ENCODE data around the gene CCL23.
"Not testable (repeated sequence)": the region's sequence is repeated elsewhere in the genome, so short reads cannot be mapped to it uniquely, and the experiment has no call there.

The CCL23 gene

DNA sequence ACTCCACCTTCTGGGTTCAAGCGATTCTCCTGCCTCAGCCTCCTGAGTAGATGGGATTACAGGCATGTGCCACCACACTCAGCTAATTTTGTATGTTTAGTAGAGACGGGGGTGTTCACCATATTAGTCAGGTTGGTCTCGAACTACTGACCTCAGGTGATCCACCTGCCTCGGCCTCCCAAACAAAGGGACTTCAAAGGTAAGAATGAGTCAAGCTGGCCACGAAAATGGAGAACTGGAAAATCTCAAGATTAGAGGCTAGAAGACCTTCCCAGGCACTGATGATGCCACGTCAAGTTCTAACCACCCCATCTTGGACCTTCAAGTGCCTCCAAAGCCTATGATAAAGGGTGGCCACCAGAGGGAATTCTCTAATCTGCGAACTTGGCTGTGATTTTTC lies 15.1 kb downstream of the CCL23 start:
- DNase-seq (ENCODE audit: low read depth) = no peak

GRCh38 chr17:36001862-36002603 lies 15.7 kb downstream of the CCL23 start:
- no peak for DNase-seq (ENCODE audit: low read depth)

- no peak for DNase-seq (ENCODE audit: low read depth)
Measured at GRCh38 chr17:36001110-36001771, 16.5 kb downstream of the CCL23 start, which contains the start of gene CCL15. Gene CCL15, minus strand, starts transcription at chr17:36001553. Its CDS starts 61 bp downstream, at chr17:36001492.

DNA sequence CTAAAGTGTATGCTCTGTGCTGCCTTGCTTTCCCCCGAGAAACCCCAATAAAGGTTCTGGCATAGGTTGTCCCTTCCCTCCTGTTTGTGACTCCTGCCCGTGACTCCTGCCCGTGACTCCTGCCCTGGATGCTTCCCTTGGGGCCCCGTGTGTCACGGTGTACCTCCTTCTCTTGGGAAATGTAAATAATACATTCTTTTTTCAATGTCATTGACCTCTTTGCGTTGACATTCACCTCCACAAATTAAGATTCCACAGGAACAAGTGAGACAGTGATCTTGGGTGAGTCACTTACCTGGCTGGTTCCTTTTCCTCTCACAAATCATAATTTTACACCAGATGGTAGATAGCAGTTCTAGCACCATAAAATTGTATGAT lies 17.1 kb downstream of the CCL23 start:
- no peak for DNase-seq (ENCODE audit: low read depth)

DNA sequence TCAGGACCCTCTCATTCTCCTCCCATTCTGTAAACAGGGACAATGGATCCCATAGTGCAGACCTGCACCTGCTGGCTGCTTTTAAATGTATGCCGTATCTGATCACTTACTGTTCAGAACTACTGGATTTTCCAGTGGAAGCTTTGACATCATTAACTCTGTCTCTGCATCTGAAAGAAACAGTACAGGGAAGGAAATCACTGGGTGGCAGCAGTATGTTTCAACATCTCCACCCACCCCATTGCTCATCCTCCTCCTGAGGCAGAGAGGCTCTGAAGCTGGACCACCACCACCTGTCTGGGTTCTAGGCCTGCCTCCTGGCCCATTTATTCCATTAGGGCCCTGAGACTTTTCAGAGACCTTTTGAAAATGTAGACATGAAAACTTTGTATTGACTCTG lies 19.0 kb downstream of the CCL23 start:
- DNase-seq (ENCODE audit: low read depth) = no peak

- DNase-seq (ENCODE audit: low read depth) = no peak
Measured at GRCh38 chr17:35998018-35998545, 19.7 kb downstream of the CCL23 start.

GRCh38 chr17:35995346-35995745 lies 22.4 kb downstream of the CCL23 start:
- not testable (repeated sequence) for DNase-seq (ENCODE audit: low read depth)

DNA sequence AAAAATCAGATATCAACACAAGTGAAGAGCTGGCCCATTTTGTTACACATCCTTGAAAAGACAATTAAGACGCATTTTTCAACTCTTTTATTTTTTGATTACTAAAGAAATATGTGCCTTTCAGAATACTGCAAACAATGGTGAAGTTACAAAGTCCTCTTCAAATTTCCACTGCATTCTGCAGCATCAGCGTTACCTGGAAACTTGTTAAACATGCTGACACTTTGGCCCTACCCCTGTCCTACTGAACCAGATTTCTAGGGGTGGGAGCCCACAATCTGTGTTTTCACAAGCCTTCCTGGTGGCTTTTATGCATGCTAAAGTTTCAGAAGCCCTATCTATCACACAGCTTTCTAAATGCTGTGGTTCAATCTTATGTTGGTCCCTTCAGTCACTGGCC lies 26.7 kb downstream of the CCL23 start:
- DNase-seq (ENCODE audit: low read depth) = no peak

- no peak for DNase-seq (ENCODE audit: low read depth)
Measured at GRCh38 chr17:35988164-35988563, 29.6 kb downstream of the CCL23 start.

DNA sequence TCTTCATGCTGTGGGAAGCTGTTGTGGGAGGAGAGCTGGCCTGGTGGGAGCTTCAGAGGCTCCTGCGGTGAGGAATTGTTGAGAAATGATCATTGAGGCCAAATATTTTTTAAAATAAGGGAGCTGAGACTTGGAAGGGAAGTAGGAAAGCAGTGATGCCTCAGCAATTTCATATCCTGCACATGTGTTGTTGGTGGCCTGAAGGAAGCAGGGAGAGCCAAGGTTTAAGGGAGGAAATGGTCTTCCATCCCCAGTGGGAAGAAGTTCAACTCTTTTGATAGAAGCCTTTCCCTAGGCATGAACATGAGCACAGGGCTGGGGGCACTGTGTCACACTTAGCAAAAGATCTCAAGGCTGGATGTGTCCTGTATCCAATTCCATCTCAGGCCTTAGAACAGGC lies 31.1 kb downstream of the CCL23 start, which contains the start of gene CCL14:
TSS of gene CCL14 (minus strand) at position 87 of the 400 bp plus-strand sequence. CDS start at position 7, 80 bp downstream.
- no peak for DNase-seq (ENCODE audit: low read depth)

DNA sequence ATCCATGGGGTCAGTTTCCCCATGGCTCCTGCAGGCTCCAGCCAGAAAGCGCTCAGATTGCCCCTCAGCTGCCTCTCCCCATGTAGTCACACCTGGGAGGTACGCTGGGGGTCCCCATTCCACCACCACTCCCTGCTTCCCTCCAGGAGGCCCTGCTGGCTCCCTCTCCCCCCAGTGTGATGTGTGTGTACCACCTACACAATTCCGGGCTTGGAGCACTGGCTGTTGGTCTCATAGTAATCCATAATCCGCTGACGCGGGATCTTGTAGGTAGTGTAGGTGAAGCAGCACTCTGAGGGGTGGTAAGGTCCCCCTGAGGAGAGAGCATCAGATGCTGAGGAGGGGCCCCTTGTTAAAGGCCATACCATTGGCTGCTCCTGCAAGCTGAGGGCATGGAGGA lies 33.6 kb downstream of the CCL23 start:
- DNase-seq (ENCODE audit: low read depth) = no peak

GRCh38 chr17:35982409-35983191 lies 35.2 kb downstream of the CCL23 start:
- no peak for DNase-seq (ENCODE audit: low read depth)

GRCh38 chr17:35981908-35982330 lies 35.9 kb downstream of the CCL23 start:
- no peak for DNase-seq (ENCODE audit: low read depth)

DNA sequence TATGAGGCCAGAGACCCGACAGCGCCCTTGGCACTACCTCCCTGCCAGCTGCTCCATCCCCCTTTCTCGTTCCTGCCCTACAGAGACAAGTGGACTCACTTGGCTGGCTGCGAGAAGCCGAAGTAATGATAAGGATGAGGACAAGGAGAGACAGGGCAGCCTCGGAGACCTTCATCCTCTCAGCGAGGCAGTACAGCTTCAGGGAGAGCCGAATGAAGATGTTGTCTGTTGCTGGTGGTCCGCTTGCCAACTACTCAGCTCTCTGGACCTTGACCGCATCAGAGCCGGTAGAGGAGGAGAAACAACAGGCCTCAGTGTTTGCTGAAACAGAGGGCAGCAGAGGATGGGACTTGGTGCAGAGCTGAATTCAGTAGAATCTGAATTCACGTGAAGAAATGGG lies 36.5 kb downstream of the CCL23 start, which contains the start of gene CCL16:
TSS of gene CCL16 (minus strand) at position 252 of the 400 bp plus-strand sequence. CDS start at position 175, 77 bp downstream.
- no peak for DNase-seq (ENCODE audit: low read depth)

DNA sequence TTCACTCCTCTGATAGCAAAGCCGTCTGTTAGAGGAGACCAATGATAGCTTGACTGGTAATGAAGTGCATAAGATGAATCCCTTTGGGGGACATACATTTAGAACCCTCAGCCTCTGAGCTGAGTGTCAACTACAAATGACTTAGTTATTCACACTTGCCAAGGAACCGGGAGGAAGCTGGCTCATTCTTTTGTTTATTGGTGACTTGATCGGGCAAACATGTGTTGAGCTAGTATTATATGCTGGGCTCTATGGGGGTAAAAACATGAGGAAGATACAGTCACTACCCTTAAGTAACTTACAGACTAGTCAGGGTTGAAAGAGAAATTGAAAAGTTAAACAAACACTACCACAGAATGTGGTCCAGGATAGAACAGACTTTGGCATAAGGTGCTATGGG lies 39.4 kb downstream of the CCL23 start:
- no peak for DNase-seq (ENCODE audit: low read depth)

GRCh38 chr17:35977509-35977908 lies 40.3 kb downstream of the CCL23 start:
- DNase-seq (ENCODE audit: low read depth) = no peak

DNA sequence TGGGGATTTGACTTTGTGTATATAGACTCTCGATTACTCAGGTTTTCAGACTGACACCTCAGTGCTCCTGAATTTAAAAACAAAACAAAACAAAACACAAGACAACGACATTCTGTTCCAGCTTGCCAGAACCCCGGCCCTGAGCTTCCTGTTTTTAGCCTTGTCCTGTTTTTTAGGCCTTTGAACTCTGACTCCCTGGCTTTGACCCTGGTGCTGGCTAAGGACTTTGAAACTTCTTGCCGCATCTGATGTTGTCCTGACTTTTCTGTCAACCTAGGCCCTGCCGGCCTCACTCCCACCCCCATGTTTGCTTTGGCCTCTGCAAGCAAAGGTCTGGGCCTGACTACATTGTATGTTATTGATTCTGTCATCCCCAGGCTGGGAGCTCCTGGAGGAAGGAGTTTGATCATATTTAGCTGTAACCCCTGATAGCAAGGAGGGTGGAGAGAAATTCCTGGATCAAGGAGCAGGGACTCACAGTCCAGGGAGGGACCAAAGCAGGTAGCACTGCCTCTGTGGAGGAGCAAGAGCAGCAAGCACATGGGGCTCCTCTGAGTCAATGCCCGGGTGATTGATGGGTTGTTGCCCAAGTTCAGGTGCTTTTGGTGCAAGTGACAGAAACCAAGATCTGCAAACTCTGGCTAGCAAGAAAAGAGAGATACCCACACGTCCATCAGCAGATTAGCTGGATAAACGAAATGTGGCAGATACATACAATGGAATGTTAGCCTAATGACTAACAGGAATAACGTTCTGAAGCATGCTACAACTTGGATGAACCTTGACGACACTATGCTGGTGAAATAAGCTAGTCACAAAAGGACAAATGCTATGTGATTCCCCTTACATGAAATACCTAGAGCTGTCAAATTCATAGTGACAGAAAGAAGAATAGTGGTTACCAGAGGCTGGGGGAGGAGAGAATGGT lies 44.2 kb downstream of the CCL23 start:
- no peak for DNase-seq (ENCODE audit: low read depth)

DNA sequence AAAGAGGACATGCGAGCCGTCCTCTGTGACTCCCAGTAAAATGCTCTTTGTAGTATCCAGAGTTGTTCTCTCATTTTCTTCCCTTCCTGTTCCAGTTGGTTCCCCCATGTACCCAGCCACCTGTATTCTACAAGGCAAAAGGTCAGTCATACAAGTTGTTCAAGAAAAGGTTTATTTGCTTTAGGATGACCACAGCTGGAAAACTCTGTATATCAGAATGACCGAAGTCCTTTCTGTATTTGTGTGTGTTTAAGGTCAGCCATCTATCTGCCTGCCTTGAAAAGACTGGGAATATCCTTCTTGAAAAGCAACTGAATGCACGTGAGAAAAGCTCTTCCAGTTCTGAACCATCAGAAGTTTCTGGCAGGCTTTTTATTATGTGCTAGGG lies 44.8 kb downstream of the CCL23 start:
- no peak for DNase-seq (ENCODE audit: low read depth)

DNA sequence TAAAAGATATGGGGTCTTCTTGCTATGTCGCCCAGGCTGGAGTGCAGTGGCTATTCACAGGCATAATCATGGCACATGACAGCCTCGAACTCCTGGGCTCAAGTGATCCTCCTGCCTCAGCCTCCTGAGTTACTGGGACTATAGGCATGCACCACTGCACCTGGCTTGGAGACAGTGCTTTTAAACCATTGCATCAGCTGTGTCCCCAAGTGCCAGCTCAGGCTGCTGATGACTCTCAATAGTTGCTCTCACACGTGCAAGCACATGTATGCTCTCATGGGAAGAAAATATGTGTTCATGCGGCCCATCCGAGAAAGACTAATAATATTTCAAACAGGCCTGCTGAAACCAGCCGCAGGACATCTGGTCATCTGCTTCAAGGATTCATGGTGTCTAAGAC lies 45.2 kb downstream of the CCL23 start:
- no peak for DNase-seq (ENCODE audit: low read depth)

GRCh38 chr17:35972066-35972465 lies 45.7 kb downstream of the CCL23 start:
- DNase-seq (ENCODE audit: low read depth) = no peak

All from stimulated activated CD8-positive, alpha-beta memory T cell treated with anti-CD3 and anti-CD28 coated beads, Interleukin-12 subunit alpha, Interleukin-12 subunit beta, amount 100 ng/mL, for 1 hour (primary cell).